Measurements from ENCODE around the gene ADGRL1. TPM values are rescaled to one million over a fixed set of nuclear protein-coding genes. Genes with fewer than 3 reads are reported as not detected.

Gene ADGRL1
- total and polyA plus RNA-seq, 9 of the 15 experiments (the other 6 are each of a cell fraction or from before 2014, with no cell fraction given) = 0.14 to 37.0 (median 8.6) TPM

DNA sequence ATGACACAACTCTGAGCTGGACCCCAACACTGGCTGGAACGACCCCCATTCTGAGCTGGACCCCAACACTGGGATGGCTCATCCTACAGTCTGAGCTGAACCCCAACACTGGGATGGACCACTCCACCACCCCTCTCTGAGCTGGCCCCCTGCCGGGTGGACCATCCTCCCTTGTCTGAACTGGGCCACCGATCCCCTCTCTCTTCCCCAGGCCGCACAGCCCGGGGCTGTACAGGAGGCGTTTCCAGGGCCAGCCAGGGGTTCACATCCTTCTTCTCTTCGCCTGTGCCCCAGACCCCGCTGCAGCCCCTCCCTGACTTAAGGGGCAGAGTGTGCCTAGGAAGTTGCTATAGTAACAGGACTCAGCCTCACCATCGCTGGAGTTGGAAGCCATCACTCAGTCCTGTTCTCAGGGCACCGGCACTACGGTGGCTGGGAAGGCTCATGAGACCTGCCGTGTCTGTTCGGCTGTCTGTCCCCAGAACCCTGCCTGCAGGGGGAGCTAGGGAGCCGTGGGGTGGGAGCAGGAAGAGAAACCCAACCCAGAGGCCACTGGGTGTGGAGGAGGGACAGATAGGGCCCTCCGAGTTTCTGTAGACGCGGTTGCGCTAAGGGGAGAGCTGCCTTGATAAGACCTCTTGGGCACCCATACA, 92.1 kb downstream of the ADGRL1 start (continued):
- TF ChIP-seq CTBP1 (IDR thresholded peaks at IDR 0.05; ENCODE audit: borderline replicate concordance) = peak; percentile 69; the same call in 1 of the 2 replicates
- TF ChIP-seq MTA3 (IDR thresholded peaks at IDR 0.05; ENCODE audit: borderline replicate concordance) = peak; percentile 100
- TF ChIP-seq ELF1 (tag; IDR thresholded peaks at IDR 0.05) = peak; percentile 34
- TF ChIP-seq ZNF384 (IDR thresholded peaks at IDR 0.05; ENCODE audit: low read depth, low read length) = no peak
- TF ChIP-seq HDAC1 (IDR thresholded peaks at IDR 0.05) = peak in 1 of 2 experiments; percentile 55; a peak in 2 of 4 replicates
- TF ChIP-seq HMGXB4 (CRISPR knock-in tag; IDR thresholded peaks at IDR 0.05) = 0 out of 2 replicates have a peak, but pooled peaks have one; percentile 52
- TF ChIP-seq ZNF395 (CRISPR knock-in tag; IDR thresholded peaks at IDR 0.05) = peak; percentile 68; the same call in 1 of the 2 replicates
- peak in 1 of 2 experiments; percentile 58; a peak in 1 of 4 replicates for TF ChIP-seq ZNF639 (CRISPR knock-in tag; conservative IDR thresholded peaks at IDR 0.05 in 1 of 2, IDR thresholded peaks at IDR 0.05 in 1 of 2)
- TF ChIP-seq KAT7 (CRISPR knock-in tag; IDR thresholded peaks at IDR 0.05; ENCODE audit: borderline replicate concordance) = 0 out of 2 replicates have a peak, but pooled peaks have one; percentile 10
- peak; percentile 33; the same call in 1 of the 2 replicates for TF ChIP-seq ATF7 (IDR thresholded peaks at IDR 0.05)
- TF ChIP-seq MYC (IDR thresholded peaks at IDR 0.05; ENCODE audit: low read depth, low read length) = peak; percentile 46; the same call in 1 of the 2 replicates
- no peak for TF ChIP-seq MYC (CRISPR knock-in tag; IDR thresholded peaks at IDR 0.05; ENCODE audit: borderline replicate concordance, low read depth)
- TF ChIP-seq SIN3B (IDR thresholded peaks at IDR 0.05; ENCODE audit: low read depth) = peak; percentile 58; the same call in 1 of the 2 replicates
- TF ChIP-seq HNRNPK (IDR thresholded peaks at IDR 0.05; ENCODE audit: low read depth, low read length, poor library complexity, severe bottlenecking) = no peak
- 0 out of 2 replicates have a peak, but pooled peaks have one; percentile 35 for TF ChIP-seq CREM (IDR thresholded peaks at IDR 0.05; ENCODE audit: low read depth)
- peak; percentile 29 for TF ChIP-seq HMGN3 (IDR thresholded peaks at IDR 0.05; ENCODE audit: borderline replicate concordance, extremely low read depth, insufficient read length, low read depth, low read length)
- TF ChIP-seq ZNF324 (CRISPR knock-in tag; IDR thresholded peaks at IDR 0.05) = no peak
- TF ChIP-seq ARID1B (IDR thresholded peaks at IDR 0.05) = 0 out of 2 replicates have a peak, but pooled peaks have one; percentile 33
